Measurements from ENCODE around the gene ERAL1.
"Not testable (repeated sequence)": the region's sequence is repeated elsewhere in the genome, so short reads cannot be mapped to it uniquely, and the experiment has no call there.

ERAL1 gene

DNA sequence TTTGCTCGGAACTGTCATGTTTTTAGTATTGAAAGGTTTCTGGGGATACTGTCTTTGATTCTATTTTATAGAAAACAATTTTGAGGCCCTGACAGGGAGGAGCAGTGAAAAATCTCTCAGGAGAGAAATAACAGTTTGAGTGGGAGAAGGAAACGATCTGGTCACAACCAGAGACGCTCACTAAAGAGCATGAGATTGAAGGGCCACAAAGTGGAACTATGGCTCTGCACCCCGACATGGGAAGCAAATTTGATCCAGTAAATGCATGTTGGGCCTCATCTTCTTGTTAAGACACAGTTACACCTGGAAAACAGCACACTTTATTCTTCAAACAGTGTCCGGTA lies 492 bp downstream of the ERAL1 start:
- DNase-seq = no peak

- DNase-seq = no peak
Measured at GRCh38 chr17:28856028-28856574, 1.3 kb downstream of the ERAL1 start.

GRCh38 chr17:28857905-28858800 lies 3.3 kb downstream of the ERAL1 start:
- no peak for DNase-seq

DNA sequence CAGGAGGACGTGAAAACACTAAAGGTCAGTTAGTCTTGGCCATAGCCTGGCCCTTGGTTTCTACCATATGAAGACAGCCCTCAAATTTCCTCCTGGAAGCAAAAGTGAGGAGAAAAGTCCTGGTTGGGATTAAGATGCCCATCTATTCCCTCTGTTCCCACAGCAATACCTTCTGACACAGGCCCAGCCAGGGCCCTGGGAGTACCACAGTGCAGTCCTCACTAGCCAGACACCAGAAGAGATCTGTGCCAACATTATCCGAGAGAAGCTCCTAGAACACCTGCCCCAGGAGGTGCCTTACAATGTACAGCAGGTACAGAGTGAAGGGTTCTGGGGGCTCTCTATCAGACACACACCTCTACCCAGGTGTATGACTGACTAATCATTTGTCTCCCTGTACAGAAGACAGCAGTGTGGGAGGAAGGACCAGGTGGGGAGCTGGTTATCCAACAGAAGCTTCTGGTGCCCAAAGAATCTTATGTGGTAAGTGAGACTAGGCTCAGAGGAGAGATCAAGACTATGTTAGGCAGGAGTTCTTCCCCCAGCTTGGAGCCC lies 4.1 kb downstream of the ERAL1 start:
- no peak for DNase-seq

- no peak for DNase-seq
Measured at GRCh38 chr17:28860363-28860808, 5.6 kb downstream of the ERAL1 start.

- peak; percentile 88 for DNase-seq
Measured at GRCh38 chr17:28861393-28862203, 6.8 kb downstream of the ERAL1 start.

DNA sequence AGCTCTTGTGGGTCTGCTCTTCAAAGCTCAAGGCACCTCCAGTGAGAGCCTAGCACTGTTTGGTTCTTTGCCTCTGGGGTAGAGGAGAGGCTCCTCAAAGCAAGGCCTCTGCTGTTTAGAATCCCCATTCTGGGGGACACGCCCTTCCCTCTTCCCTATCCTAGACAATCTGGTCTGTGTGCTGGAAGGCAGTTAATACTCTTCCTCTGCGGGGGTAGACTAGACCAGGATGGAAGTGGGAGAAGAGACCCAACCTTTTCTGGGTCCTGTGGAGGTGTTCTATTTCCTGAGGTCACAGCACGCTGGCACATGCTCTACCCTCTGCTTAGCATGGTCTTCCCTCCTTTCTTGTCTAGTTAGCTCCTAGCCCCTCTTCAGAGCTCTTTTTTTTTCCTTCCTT lies 7.7 kb downstream of the ERAL1 start:
- DNase-seq = peak; percentile 50

DNA sequence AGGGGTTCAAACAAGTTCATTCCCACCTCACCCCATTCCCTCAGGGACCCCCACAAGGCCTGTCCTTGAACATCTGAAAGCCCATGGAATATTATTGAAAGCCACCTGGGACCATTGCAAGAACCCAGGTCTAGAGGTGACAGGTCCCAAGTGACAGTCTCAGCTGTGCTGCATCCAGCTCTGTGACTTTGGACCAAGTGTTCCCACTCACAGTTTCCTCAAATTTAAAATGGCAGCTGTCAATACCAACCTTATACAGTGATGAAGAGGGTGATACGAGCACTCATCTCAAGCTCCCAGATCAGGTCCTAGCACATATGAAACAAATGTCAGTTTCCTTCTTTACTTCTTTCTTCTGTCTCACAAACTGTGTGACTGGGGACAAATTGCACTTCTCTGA lies 9.1 kb downstream of the ERAL1 start:
- peak; percentile 27 for DNase-seq

DNA sequence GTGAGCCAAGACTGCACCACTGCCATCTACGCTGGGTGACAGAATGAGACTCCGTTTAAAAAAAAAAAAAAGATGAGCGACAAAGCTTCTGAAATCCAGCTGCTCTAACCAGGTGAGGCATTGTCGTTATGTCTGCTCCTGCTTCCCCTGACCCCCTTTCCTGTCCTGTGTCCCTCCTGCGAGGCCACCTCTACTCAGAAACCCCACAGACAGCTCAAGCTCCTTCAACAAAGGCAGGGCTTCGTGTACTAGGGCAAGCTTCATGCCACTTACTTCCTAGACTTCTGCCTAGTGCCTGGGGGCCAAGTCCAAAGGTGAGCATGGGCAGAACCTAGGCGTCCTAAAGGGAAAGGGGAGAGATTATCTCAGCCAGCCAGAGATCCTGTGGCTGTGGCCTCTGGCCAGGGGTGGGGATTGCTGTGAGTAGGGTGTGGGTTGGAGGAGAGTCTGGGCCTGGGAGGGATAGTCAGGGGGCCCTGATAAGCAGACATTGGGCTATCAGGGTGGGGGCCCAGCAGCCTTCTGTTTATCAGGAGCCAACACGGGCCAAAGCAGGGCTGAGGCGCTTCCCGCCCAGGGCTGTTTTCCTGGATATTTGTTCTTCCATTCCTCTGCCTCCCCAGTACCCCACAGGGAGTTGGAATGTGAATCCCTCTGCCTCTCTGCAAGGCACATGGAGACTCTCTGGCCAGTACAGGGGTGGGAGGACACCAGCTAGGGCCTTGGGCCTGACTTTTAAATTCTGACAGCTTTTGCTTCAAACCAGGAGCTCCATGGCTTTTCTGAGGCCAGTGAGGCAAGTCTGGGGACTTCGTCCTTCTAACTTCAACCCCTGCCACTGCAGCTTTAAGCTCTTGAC lies 10.4 kb downstream of the ERAL1 start:
- DNase-seq = peak; percentile 98

GRCh38 chr17:28865946-28866752 lies 11.3 kb downstream of the ERAL1 start:
- DNase-seq = peak; percentile 92

- DNase-seq = no peak
Measured at GRCh38 chr17:28867276-28867675, 12.5 kb downstream of the ERAL1 start.

DNA sequence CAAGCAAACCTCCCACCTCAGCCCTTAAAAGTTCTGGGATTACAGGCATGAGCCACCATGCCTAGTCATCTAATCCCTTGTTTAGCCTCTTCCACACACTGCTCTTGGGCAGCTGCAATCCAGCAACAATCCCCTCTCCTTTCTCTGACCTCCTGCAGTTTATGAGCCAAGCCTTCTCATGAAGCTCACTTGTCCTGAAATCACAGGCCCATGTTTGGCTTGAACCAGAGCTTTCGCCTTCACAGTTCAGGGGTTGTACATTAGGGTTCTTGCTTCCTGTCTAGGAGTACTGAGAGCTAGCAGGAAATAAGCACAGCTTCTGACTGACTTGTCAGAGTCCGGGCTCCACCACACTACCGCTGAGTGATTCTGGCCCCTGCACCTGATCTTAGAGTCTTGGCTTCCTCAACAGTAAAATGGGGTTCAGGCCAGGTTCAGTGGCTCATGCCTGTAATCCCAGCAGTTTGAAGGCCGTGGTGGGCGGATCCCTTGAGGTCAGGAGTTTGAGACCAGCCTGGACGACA lies 16.3 kb downstream of the ERAL1 start:
- no peak for DNase-seq

- no peak for DNase-seq
Measured at GRCh38 chr17:28873839-28874238, 19.0 kb downstream of the ERAL1 start.

DNA sequence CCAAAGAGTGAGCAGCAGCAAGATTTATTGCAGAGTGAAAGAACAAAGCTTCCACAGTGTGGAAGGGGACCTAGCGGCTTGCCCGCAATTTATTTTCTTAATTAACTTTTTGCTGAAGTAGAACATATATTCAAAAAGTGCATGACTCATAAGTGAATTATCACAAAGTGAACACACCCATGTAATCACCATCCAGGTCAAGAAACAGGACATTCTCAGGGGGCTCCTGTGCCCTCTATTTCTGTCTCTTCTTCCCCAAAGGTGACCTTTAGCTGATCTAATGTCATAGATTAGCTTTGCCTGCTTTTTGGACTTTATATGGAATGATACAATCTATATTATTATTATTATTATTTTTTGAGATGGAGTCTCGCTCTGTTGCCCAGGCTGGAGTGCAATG lies 19.9 kb downstream of the ERAL1 start:
- DNase-seq = no peak

DNA sequence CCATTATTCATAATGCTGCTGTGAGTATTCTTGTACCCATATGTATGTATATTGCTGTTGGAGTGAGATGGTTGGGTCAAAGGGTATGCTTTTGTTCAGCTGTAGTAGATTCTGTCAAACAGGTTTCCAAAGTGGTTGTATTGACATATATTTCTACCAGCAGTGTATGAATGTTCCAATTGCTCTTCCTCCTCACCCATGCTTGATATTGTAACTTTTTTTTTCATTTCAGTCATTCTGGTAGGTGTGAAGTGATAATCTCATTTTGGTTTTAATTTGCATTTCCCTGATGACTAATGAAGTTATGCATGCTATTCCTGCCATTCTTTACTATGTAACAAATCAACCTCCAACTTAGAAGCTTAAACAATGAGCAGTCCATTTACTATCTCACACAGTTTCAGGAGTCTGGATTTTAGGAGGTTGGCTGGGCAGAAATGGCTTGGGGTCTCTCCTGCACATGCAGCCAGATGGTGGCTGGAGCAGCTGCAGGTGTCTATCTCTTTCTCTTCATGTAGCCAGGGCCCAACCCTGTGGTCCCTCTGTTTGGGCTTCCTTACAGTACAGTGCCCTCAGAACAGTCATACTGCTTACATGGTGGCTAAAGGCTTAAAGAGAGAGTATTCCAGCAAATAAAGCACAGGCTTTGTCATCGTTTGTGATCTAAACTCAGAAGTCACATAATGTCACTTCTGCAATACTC lies 21.2 kb downstream of the ERAL1 start:
- DNase-seq = peak; percentile 39

DNA sequence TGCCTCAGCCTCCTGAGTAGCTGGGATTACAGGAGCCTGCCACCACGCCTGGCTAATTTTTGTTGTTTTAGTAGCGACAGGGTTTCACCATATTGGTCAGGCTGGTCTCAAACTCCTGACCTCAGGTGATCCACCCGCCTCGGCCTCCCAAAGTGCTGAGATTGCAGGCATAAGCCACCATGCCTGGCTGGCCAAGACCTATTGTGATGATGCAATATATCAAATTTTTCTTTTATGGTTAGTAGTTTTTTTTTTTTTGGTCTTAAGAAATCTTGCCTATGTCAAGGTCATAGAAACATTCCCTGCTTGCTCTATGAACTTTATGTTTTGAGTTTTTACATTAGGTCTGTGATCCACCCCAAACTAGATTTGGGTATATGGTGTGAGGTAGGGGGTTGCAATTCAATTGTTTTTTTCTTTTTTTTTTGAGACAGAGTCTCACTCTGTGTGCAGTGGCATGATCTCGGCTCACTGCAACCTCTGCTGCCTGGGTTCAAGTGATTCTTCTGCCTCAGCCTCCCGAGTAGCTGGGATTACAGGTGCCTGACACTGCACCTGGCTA lies 22.4 kb downstream of the ERAL1 start:
- DNase-seq = not testable (repeated sequence)

GRCh38 chr17:28878158-28878910 lies 23.5 kb downstream of the ERAL1 start:
- no peak for DNase-seq

DNA sequence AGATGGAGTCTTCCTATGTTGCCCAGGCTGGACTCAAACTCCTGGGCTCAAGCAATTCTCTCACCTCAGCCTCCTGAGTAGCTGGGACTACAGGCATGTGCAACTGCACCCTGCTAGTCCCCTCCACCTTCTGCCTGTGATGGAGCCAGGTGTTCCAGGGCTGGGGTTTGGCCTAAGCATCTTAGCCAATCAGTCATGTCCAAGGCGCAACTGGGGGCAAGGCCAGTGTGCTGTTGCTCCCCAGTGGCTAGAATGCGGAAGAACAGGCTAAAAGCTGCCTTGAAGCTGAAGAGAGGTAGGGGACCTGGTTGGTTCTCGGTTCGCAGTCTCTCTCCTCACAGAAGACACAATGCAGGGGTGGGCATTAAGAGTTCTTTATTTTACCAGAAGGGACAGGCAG lies 24.2 kb downstream of the ERAL1 start:
- DNase-seq = peak; percentile 65

DNA sequence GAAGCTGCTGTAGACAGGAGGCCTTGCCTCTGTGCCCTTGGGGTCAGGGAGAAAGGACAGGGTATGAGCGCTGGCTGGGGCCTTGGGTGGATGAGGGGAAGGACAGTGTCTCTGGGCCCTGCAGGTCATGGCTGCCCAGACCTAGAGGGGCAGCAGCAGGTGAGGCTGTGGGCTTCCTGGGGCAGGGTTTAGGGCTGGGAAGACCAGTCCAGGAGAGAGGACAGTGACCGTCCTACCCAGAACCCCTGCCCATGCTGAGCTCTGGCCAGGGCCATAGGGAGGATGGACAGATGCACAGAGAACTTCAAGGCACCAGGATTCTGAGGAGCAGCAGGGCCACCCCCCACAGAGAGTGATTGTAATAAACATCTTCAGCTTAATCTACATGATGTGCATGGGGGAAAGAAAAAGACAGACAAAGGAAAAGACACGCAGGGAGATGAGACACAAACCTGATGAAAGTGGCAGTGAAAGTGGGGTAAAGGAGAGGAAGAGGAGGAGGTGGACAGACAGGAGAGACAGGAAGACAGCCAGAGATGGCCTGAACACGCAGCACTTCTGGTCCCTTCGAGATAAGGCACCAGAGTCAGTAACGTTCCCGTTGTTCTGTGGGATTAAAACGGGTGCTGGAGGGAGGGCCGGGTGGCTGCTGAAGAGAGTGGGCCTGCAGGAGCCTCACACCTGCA lies 25.2 kb downstream of the ERAL1 start:
- no peak for DNase-seq

Measured in OCI-M1 (cell line).